ENCODE measurements around the gene UBL5. TPM values are rescaled to one million over a fixed set of nuclear protein-coding genes. Genes with fewer than 3 reads are reported as not detected.

The UBL5 gene
- total RNA-seq, 1 donor: 197 TPM

DNA sequence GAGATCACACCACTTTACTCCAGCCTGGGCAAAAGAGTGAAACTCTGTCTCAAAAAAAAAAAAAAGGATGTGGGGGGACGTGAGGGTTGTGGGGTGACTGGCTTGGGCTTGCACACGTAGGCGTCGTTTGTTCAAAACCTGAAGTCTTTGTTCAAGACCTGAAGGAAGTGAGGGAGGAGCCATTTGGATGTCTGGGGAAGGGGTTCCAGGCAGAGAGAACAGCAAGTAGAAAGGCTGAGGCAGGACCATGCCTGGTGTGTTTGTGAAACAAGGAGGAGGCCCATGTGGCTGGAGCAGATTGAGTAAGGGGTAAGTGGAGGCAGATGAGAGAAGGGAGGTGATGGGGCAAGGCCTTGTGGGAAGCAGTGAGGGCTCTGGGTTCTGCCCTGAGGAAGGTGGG is 35.2 kb downstream of the UBL5 start:
- DNase-seq (ENCODE audit: low read depth): no peak
- TF ChIP-seq, protein P1, sequence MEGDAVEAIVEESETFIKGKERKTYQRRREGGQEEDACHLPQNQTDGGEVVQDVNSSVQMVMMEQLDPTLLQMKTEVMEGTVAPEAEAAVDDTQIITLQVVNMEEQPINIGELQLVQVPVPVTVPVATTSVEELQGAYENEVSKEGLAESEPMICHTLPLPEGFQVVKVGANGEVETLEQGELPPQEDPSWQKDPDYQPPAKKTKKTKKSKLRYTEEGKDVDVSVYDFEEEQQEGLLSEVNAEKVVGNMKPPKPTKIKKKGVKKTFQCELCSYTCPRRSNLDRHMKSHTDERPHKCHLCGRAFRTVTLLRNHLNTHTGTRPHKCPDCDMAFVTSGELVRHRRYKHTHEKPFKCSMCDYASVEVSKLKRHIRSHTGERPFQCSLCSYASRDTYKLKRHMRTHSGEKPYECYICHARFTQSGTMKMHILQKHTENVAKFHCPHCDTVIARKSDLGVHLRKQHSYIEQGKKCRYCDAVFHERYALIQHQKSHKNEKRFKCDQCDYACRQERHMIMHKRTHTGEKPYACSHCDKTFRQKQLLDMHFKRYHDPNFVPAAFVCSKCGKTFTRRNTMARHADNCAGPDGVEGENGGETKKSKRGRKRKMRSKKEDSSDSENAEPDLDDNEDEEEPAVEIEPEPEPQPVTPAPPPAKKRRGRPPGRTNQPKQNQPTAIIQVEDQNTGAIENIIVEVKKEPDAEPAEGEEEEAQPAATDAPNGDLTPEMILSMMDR (IDR thresholded peaks at IDR 0.05; ENCODE audit: insufficient read depth, low read depth, low read length): no peak
- H3K4me3 ChIP-seq (ENCODE audit: low read depth, low read length): no peak overlapping the region

DNA sequence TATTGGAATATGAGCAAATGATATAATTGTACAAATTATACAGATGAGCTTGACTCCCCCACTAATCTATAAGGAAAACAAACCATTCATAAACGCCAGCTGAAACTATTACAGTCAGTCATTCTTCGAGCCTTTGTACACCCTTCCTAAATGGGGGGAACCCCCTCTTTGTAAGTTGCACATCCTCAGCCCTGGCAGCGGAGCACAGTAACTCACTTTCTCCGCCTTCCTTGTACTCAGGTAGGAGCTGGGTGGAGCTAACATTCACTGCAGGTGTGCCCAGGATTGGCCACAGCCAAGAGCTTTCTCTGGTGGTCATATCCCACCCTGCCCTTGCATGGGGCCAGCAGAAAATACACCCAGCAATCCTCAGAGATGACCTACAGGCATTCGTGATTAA is 36.0 kb downstream of the UBL5 start:
- DNase-seq (ENCODE audit: low read depth): no peak
- TF ChIP-seq, protein P1 (IDR thresholded peaks at IDR 0.05; ENCODE audit: insufficient read depth, low read depth, low read length): no peak
- no peak overlapping the region for H3K4me3 ChIP-seq (ENCODE audit: low read depth, low read length)

DNA sequence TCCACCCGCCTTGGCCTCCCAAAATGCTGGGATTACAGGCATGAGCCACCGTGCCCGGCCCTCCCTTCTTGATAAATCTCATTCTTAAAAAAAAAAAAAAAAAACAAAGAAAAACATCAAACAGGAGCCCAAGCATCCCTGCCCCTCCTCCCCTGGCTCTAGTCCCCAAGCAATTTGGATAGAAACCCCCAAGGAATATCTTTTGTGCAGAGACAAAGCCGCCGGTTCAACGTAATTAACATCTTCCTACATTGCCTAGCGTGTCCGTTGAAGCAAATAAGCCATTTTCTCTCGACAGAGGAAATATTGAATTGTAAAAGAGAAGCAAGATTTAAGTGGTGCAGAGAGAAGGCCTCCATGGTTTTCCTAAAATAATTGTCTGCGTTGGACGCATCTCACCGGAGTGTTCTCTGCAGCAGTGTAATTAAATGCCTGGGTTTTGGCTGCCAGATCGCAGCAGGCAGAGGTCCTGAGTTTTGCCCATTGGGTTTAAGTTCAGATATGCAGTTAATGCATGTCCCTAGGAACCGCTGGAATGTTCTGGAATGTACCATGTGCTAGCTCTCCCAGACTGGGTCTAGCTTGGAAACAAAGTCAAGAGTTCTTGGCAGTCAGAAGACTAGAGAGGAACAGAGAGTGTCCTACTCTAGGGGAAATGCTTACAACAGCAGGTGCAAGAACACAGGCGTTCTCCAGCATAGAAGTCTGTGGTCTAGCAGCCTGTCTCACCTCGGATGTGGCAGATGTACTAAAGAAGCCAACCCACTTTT is 38.2 kb downstream of the UBL5 start:
- no peak for DNase-seq (ENCODE audit: low read depth)
- no peak overlapping the region for H3K4me3 ChIP-seq (ENCODE audit: low read depth, low read length)
- TF ChIP-seq, protein P1 (IDR thresholded peaks at IDR 0.05; ENCODE audit: insufficient read depth, low read depth, low read length): no peak

DNA sequence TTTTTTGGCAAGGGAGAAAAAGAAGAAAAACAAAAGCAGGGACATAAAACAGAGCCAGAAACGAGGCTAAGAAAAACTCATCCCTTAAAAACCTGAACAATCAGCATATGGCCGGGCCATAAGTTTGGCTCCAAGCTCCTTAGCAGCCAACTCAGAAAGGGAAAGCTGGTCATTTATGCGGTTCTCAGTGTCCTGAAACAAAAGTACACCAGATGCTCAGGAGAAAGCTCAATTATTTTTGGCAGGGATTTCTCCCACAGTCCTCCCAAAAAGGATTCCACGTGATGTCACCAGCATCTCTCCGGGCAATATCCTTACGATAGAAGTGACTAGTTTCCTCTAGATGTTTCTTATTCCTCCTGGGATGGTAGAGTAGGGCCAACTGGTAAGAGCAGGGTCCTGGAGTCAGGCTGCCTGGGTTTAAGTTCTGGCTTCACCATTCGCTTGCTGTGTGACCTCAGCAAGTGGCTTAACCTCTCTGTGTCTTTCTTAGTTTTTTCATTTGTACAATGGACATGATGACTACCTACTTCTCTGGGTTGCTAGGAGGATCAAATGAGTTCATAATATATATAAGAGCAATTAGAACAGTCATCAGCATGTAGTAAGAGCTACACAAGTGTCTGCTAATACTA is 41.4 kb downstream of the UBL5 start:
- no peak for DNase-seq (ENCODE audit: low read depth)
- TF ChIP-seq, protein P1 (IDR thresholded peaks at IDR 0.05; ENCODE audit: insufficient read depth, low read depth, low read length): no peak
- H3K4me3 ChIP-seq (ENCODE audit: low read depth, low read length): no peak overlapping the region

DNA sequence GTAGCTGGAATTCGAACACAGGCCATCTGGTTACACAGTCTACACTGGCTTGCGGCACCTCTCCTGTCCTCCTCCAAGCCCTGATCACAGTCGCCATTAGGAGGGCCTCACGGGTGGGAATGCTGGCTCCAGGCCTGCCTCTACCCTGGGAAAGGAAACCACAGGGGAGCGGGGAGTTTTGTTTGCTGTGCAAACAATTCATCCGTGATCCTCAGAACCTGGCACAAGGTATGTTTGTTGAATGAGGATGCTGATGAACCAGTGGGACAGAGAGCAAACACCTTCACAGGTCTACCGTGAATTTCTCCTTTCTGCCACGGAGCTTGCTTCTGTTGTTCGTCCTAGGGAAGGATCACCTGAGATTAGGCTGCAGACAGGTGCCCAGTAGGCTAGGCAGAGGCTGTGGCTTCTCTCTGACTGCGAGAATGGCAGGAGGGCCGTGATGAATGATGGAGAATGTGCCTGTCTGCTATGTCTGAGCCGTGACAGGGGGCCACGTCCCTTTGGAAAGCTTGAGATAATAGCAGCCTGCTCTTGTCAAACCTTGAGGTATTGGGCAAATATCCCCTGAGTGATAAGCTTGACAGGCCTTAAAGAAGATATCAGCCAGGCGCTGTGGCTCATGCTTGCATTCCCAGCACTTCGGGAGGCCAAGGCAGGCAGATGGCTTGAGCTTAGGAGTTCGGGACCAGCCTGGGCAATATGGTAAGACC is 44.1 kb downstream of the UBL5 start:
- no peak overlapping the region for H3K4me3 ChIP-seq (ENCODE audit: low read depth, low read length)
- DNase-seq (ENCODE audit: low read depth): no peak
- TF ChIP-seq, protein P1 (IDR thresholded peaks at IDR 0.05; ENCODE audit: insufficient read depth, low read depth, low read length): no peak

DNA sequence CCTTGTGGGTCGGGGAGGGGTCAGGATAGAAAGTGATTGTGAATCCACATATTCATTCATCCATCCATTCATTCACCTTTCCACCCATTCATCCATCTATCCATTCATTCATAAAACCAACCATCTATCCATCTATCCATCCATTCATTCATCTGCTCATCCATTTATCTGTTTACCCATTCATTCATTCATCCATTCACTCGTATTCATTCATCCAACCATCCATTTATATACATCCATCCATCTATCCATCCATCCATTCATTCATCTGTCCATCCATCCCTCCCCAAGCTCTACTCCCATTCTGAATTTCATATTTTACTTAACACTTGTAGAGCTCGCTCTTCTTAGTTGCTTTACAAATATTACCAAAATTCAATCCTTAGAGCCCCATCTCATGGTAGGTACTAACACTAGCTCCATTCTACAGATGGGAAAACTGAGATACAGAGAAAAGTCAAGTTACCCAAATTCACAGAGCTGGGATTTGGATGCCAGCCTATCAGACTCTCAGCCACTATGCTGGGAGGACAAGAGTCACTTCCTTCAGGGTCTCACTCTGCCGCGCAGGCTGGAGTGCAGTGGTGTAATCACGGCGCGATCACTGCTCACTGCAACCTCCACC is 45.0 kb downstream of the UBL5 start:
- no peak for DNase-seq (ENCODE audit: low read depth)
- TF ChIP-seq, protein P1 (IDR thresholded peaks at IDR 0.05; ENCODE audit: insufficient read depth, low read depth, low read length): no peak
- H3K4me3 ChIP-seq (ENCODE audit: low read depth, low read length): no peak overlapping the region
